Activated CD4-positive, CD25-positive, alpha-beta regulatory T cell (primary cell): ENCODE measurements around the gene PRRX2.
"Not testable (repeated sequence)": the region's sequence is repeated elsewhere in the genome, so short reads cannot be mapped to it uniquely, and the experiment has no call there.

Experiments
- DNase-seq, 4 experiments: peaks; one replicate each; lab custom pipeline; 2025; lab: John Stamatoyannopoulos, UW

The PRRX2 gene

DNA sequence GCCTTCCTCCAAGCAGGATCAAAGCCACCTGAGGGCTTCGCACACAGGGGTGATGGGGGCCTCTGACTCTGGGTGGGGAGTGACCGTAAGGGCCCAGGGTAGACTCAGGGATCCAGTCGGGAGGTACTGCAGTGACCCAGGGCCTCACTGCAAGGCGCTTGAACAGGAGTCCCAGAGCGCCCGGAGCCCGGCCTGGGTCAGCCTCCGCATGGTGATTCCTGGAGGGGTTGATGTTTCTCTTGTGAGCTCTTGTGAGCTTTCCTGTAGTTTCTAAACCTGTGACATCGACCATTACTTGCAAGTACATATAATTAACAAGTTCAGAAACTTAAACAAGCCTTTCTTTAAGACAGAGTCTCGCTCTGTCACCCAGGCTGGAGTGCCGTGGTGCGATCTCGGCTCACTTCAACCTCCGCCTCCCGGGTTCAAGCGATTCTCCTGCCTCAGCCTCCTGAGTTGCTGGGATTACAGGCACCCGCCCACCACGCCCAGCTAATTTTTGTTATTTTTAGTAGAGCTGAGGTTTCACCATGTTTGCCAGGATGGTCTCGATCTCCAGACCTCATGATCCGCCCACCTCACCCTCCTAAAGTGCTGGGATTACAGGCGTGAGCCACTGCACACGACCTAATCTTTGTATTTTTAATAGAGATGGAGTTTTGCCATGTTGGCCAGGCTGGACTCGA lies 67.6 kb downstream of the PRRX2 start:
- no peak for DNase-seq

DNA sequence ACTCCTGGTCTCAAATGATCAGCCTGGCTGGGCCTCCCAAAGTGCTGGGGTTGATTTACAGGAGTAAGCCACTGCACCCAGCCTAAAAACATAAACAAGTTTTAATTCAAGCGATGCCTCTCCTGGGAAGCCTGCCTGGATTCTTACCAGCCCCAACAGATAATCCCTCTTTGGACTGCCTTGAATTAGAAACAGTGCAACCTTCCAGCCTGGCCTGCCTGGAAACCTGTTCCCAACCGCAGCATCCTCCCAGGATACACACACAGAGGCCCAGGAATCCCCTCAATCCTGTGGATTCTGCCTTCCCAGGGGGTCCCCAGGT lies 68.1 kb downstream of the PRRX2 start:
- DNase-seq: no peak

DNA sequence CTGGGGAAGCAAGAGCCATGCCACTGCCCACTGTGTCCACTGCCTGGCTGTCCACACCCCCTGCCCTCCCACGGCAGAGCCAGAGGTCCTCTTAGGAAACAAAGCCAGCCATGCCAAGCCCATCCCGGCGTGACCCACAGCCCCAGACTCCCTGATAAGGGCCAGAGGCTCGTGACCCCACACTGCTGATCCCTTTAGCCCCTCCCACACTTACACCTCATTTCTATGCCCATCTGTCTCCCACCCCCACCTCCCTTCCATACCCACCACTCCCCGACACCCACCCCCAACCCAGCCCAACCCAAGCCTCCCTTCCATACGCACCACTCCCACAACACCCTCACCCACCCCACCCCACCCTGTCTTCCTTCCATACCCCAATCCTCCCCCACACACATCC lies 70.1 kb downstream of the PRRX2 start:
- DNase-seq: no peak

DNA sequence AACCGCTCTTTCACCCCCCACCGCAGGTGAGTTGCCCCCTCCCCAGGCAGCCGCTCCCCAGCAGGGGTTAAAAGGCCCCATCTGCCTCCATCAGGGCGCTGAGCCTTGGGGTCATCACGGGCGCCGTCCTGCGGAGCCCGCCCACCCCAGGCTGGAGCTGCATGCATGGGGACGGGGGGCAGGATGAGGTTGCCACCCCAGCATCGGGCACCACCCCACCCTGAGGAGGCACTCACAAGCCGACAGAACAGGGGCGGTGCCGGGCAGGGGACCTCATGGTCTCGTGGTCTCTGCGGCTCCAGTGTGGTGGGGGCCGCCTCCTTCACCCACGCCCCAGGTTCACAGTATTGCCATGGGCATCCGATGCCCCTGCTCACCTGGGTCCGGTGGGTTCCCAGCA lies 70.9 kb downstream of the PRRX2 start:
- no peak for DNase-seq

DNA sequence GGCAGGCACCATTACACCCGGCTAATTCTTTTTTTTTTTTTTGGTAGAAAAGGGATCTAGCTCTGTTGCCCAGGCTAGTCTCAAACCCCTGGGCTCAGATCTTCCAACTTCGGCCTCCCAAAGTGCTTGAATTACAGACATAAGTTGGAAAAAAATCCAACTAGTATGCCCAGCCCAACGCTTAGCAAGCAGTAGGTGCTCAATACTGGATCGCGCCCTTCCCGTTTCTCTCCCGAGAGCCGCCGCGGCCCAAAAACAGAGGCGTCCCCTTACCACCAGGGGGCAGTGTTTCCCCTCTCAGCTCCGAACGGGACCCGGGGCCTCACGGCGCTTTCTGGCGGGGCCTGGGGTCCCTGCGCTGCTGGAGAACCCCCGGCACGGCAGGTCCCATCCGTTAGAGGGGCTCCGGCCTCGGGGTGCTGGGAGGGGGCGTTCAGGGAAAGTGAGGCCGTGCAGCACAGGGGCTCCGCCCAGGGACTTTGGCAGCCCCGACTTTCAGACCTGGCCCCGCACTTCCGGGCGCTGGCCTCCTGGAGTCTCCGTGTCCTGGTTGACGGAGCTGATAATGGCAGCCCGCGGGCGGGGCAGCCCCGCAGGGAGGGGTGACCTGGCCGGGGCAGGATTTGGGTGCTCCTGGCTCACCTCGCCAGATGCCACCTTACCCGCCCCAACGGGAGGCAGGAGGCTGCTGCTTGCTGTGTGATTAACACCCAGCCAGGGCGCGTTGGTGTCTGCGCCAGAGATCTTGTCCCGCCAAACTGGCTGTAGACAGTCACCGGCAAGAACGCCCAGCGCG lies 72.2 kb downstream of the PRRX2 start:
- peak; percentile 71 to 82 (median 78) for DNase-seq

DNA sequence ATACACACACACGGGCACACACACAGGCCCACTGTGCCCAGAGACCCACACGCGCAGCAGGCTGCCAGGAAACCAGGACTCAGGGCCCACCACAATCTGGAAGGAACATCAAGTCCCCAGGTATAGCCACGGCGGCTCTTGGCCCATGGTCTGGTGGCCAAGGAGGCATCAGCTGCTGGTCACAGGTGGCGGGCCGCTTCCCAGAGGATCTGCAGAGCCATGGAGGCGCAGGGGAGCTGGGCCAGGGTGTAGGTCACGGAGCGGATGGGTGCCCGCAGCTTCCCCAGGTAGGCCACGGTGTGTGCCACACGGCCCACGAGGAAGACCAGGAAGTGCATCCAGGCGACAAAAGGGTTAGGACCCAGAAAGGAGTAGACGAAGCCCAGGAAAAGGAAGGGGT lies 74.0 kb downstream of the PRRX2 start:
- DNase-seq: no peak

DNA sequence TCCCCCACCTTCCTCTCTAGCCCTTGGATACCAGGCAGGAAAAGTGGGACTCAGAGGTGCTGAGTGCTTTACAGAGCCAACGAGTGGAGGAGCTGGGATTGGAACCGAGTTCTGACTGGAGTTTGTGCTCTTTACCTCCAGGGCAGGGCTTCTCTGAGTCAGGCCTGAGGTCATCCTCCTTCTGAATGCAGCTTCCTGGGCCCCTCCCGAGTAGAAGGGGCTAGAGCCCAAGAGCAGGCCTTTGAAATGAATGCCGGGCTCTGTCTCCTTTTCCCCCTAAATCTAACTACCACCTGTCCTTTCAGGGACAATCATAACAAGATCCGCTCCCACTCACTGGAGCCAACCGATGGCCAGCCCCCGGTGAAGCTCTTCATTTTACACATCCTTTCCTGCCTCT lies 74.7 kb downstream of the PRRX2 start:
- no peak for DNase-seq

DNA sequence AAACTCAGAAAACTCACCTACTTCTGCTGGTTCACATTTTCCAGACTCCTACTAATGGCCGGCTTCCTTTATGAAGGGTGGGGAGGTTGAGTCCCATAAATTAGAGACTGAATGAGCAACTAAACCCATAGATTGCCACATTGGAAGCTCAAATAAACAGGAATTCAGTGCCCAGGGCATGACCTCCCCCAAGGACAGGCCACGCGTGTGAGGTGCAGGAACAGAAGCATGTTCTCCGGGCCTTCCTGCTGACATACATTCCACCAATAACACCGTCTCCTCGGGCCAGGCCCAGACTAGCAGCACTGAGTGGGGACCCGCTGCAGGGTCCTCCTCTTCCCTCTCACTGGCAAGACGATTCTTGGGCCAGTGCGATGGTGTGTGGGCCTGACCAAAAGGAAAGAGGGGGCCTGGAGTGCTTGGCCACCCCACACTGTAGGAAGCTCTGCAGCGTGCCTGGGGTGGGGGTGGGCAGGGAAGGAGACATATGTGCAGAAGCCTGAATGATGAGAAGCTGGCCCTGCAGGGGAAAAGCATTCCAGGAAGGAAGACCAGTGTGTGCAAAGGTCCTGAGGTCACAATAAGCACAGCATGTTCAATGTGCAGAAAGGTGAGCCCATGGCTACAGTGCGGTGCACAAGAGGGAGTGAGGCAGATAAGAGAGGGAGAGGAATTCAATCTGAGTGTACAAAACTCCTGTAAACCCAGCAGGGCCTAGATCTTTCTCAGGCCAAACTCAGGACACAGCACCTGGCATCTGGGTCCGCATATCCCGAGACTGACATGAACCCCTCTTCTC lies 75.4 kb downstream of the PRRX2 start:
- DNase-seq: no peak

DNA sequence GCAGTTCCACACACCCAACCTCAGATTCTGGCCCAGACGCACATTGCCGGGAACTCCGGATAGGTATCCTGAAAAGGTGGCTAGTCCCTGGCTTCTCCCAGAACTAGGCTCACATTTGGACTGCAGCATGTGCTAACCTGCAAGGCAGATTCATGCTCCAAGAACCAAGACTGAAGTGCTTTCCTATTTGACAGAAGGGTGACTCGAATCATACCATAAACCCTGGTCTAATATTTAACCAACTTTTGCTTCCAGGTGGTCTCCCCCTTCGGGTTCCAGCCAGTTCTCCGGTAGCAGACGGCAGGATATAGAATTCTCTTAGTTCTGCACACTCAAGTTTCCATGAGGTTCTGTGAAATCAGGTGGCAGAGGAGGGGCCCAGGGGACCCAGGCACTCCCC lies 79.8 kb downstream of the PRRX2 start:
- no peak for DNase-seq

DNA sequence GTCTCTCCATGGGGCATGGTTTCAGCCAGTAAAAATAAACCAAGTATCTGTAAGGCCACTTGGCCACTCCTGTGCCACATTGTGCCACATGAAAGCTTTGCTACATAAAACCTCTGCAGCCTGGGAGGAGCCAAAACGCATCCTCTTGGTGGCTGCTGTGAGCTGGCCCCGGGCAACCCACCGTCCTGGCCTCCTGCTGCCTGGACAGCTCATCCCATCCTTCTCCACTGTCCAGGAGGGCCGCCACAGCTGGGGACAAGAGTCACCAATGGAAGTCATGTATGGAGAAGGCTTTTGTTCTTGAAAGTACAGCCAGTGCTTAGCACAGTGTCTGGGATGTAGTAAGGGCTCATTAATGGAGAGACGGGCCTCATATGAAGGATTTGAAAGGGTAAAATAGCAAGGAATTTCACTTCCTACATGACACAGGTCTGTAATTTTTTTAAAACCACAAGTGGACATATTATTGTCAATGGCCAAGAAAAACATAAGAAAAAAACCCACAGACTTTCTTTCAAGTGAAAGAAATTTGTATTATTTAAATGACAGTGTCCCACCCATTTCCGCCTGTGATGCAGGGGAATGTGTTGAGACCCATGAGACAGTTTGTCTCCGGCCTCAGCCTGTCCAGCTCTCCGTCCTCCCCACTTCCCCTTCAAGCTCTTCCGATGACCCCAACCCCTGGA lies 80.8 kb downstream of the PRRX2 start:
- DNase-seq: no peak

DNA sequence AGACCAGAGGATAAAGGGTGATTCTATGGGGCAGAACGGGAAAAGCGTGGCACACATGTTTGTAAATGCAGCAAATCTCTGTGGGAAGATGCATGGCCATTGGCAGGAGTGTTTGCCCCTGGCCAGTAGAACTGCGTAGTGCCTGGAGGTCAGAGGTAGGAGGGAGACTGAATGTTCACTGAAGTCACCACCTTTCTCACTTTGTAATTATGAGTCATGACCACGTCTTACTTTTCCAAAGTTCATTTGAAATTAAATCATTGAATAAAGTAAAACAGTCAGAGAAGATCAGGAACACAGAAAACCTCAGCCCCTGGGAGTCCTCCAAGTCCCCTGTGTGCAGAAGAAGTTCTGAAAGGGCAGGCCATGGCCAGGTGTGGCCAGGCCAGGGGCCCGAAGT lies 82.8 kb downstream of the PRRX2 start:
- no peak for DNase-seq

DNA sequence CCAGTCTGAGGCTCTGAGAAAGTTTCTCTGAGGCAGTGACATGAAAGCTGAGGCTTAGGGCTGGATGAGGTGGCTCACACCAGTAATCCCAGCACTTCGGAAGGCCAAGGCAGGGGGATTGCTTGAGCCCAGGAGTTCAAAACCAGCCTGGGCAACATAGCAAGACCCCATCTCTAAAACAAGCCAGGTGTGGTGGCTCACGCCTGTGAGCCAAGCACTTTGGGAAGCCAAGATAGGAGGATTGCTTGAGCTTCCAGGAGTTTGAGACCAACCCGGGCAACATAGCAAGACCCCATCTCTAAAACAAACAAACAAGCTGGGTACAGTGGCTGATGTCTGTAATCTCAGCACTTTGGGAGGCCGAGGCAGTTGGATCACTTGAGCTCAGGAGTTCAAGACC lies 83.6 kb downstream of the PRRX2 start:
- not testable (repeated sequence) for DNase-seq

DNA sequence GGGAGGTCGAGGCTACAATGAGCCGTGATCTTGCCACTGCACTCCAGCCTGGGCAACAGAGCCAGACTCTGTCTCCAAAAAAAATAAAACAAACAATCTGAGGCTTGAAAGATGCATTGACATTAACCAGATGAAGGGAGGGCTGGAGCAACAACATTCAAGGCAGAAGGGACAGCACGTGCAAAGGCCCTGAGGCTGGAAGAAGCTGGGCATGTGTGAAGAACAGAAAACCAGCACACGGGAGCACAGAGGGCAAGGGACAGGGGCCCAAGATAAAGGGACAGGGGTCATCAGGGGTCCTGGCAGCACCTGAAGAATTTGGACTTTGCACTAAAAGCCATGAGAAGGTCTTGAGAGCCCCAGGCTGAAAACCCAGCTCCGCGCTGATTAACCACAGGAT lies 84.1 kb downstream of the PRRX2 start:
- no peak for DNase-seq

DNA sequence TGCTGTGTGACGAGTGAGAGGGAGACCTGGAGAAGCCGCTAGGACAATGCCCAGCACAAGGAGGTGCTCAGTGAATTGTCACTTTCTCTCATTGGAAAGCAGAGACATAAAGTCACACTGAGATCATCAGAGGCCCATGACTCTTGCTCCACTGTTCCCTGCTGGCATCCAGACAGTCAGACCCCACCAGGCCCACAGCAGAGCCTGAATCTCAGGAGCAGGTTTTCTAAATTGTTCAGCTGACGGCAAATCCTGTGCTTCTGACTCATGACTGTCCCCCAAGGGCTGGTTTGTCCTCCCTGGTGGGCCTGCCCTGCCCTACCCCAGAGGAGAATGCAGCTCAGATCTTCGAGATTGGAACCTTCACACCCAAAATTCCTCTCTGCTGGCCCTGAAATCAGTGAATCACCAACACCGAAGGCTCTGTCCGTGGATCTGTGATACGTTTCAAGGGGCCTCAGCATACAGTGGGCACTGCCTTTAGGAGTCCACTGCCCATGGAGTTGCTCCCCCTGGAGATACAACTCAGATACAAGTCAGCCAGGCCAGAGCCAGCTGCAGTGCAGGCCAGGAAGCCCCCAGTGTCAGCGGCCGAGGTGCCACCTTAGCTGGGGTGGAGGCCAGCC lies 84.7 kb downstream of the PRRX2 start:
- no peak for DNase-seq

DNA sequence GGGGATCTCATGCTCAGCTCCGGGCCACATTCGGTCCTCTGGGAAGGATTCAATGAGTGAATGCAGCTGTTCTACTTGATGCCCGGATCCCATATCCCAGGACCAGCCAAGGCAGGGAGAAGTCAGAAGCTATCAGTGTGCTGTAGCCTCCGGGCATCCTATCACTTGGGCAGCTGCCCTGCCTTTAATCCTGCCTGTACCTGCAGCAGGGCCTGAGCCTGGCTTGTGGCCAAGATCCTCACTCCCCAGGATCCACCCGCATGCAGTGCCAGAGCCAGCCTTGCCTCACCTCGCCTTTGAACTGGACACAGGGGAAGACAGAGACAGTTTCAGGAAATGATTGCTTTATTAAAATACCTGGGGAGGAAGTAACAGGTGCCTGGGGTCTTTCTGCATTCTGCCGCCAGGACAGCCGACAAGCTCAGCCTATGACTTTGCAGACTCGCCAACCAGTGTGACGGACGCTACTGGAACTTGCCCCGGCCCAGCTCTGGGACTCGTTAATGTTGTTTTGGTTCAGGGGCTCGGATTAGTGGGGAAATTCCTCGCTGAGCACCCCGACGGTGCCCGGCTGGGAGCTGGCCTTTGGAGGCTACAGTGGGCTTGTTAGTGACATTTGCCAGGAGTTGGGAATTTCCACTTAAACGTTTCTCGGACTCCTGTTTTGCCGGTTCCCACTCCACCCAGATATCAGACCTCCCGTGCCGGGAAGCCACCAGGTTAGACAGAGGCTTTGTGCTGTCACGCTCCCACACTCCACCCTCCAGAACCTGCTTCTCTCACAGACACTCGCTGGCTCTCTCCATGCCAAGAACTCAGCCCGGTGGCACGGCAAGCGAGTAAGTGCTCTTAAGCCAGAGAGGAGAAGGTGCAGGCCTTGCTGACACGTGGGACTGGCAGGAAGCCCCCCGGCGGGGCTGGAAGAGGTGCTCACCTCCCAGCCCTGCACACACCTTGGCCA lies 86.7 kb downstream of the PRRX2 start:
- DNase-seq: no peak

DNA sequence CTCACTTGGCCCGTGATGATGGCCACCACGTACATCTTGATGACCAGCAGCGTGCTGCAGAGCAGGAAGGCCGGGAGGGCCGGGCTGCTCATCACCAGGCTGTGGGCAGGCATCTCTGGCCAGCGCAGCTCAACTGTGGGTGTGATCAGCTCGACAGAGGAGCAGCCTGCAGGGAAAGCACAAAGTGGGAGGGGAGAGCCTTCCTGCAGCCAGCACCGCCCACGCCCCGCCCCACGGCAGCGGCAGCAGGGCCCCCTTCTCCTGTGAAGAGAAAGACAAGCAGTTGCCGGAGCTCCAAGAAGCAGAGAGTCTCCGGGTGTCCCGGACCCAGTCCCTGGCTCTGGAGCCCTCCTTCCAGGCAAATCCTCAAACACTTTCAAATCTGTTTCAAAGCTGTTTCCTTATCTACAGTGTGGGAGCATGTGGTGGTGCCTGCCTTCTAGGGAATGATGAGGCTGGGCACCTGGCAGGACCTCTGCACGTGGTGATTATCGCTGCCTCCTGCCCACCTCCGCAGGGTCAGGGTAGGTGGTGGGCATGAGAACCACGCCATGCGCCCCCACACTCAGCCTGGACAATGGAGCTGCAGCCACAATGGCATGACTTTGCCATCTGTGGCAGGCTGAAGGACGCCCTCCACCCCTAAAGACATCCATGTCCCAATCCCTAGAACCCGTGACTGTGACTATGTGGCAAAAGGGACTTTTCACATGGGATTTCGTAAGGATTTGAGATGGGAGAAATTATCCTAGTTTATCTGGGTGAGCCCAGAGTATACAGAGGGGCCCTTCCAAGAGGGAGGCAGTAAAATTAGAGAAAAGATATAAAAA lies 87.7 kb downstream of the PRRX2 start, which contains the start of gene PTGES:
Gene PTGES, minus strand, starts transcription at position 143 of the 830 bp plus-strand sequence. Its CDS starts 30 bp downstream, at position 113.
- peak in 2 of 4 experiments; percentile 11 to 16 for DNase-seq

DNA sequence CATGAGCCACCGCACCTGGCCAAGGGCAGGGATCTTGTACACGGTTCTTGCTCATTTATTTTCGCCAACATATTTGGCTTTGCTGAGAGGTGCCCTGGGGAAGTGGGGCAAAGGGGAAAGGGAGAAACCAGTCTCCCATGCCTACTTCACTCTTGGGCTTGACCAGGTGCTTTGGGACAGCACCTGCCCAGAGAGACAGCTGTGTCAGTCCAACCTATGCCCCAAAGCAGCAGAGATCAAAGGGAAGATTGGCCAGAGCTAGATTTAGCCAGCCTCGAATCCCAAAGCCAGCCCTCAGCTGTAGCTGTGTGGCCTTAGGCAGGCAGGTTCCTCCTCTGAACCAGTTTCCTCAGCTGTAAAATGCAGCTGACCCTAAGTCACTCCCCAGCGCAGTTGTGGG lies 89.7 kb downstream of the PRRX2 start:
- no peak for DNase-seq

DNA sequence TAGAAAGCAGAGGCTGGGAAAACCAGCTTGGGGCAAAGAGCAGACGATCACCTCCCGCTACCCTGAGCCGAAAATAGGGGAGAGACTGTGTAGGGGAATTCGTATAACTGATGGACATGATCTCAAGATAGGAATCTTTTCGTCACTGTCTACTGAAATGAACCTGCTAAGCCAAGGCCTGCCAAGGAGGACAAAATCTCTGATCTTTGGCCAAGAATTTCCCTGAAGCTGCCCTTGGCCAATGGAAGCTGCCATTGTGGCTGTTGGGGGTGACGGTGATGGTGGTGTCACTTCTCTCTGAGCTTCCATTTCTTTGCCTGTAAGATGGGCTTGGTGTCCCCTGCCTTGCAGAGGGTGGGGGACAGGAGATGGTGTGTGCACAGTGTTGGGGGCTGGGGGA lies 90.7 kb downstream of the PRRX2 start:
- DNase-seq: no peak

DNA sequence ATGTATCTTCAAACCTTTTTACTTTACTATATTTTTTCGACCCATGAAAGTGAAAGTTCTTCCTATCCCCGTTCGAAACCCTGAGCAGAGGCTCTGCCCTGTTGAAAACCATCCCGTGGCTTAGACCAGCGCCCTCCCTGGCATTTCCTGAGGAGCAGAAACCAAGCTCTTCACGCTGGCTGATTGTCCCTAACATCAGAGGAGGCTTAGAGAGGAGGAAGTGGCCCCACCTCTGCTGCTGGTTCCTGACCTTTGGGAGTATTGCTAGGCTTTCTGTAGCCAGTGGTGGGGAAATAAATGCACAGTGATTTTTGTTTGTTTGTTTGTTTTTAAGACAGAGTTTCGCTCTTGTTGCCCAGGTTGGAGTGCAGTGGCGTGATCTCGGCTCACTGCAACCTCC lies 91.6 kb downstream of the PRRX2 start:
- no peak for DNase-seq

DNA sequence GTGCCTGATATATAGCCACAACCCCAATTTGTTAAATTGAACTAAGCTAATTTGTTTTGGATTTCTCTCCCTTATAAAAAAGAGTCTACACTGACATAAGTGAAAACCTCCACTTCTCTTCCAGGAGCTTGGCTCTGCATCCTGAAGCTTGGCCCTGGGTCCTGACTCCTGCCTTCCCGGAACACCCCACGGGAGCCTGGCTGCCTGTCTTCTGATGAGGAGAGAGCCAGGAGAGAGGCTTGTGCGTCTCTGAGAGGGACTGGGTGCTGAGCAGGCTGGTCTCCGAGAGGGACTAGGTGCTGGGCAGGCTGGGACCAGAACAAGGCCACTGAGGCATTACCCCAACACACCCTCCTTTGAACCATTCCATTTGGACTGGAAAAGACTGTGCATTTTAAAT lies 93.9 kb downstream of the PRRX2 start:
- DNase-seq: no peak
